Thoracic aorta (tissue), 2 donors: ENCODE results near the gene NKX6-2. TPM values are rescaled to one million over a fixed set of nuclear protein-coding genes. Genes with fewer than 3 reads are reported as not detected.

Experiments
- ATAC-seq: fragments of 150-250 bp; one replicate; pipeline ENCODE4 v1.8.0; 2017; ENCODE audit warnings: low read depth; ENCODE audit not compliant: insufficient number of reproducible peaks, low FRiP score
- DNase-seq: peaks from one replicate; pipeline ENCODE4 v3.0.0-alpha.2; 2020; ENCODE audit warnings: low spot score
- H3K27ac ChIP-seq, 2 donors: fragments of 200-600 bp; sonication (generic); 1 replicate in 1 of 2; 2 replicates in 1 of 2; pipeline ENCODE4 v1.5.1; 2016; ENCODE audit warnings: mild to moderate bottlenecking in 2 of 2, moderate library complexity in 2 of 2
- H3K27me3 ChIP-seq: fragments of 200-600 bp; sonication (generic); replicated peaks from 2 replicates; pipeline ENCODE4 v1.6.0; 2016; ENCODE audit warnings: mild to moderate bottlenecking; ENCODE audit not compliant: insufficient read depth
- H3K36me3 ChIP-seq: fragments of 200-600 bp; sonication (generic); one replicate; pipeline ENCODE4 v1.5.1; 2016
- H3K4me1 ChIP-seq, 2 donors: fragments of 200-600 bp; sonication (generic); 1 replicate in 1 of 2; 2 replicates in 1 of 2; pipeline versions ENCODE4 v1.5.1 to v1.6.0; 2016; ENCODE audit warnings: low read depth in 2 of 2, mild to moderate bottlenecking in 1 of 2; ENCODE audit not compliant: control insufficient read depth in 1 of 2
- H3K4me3 ChIP-seq: fragments of 200-600 bp; sonication (generic); 2 replicates; pipeline ENCODE4 v1.5.1; 2016; ENCODE audit warnings: mild to moderate bottlenecking
- H3K9me3 ChIP-seq: fragments of 200-600 bp; sonication (generic); 2 replicates; pipeline ENCODE4 v1.5.1; 2016
- CTCF ChIP-seq: fragments of 200-600 bp; sonication (generic); IDR thresholded peaks from one replicate; pipeline ENCODE4 v1.5.1; 2019; ENCODE audit warnings: antibody characterized with exemption
- total RNA-seq, 2 donors: library from RNA; depleted of rRNA; stranded (reverse); fragments of >200 nt; gene quantifications; one replicate each; pipeline versions ENCODE4 v1.1.0 to v1.2.3, GENCODE V29; 2016

Gene NKX6-2
- total RNA-seq, result 10 to 100 TPM in 1 of 2 donors, not detected in 1; 19.8 TPM

GRCh38 chr10:132785723-132786475 lies at the start of gene NKX6-2:
Gene NKX6-2 (minus strand): TSS chr10:132786147. CDS start chr10:132785948, 199 bp downstream.
- Histone ChIP-seq H3K9me3 (peaks cover 3% of the 10 kb centered on the region), H3K27me3 (no peaks in the 10 kb centered on the region), H3K36me3 (peaks cover 20% of the 10 kb centered on the region), H3K4me1 (peaks cover 4 to 16% of the 10 kb centered on the region in 2 donors), H3K4me3 (peak within 1 kb of the TSS; percentile 33), H3K27ac (no peak within 1 kb of the TSS)
- no peak for TF ChIP-seq CTCF
- no peak for ATAC-seq
- DNase-seq, result no peak

- no peak for DNase-seq
- Histone ChIP-seq H3K36me3 (no peaks in the 10 kb centered on the region), H3K4me3 (no peak overlapping the region), H3K4me1 (no peaks in the 10 kb centered on the region), H3K27me3 (no peaks in the 10 kb centered on the region), H3K27ac (no peak overlapping the region), H3K9me3 (no peaks in the 10 kb centered on the region)
- no peak for TF ChIP-seq CTCF
- ATAC-seq, result no peak
Observed at GRCh38 chr10:132834891-132835847, 49.2 kb upstream of the NKX6-2 start.

GRCh38 chr10:132834311-132834761 lies 48.4 kb upstream of the NKX6-2 start:
- Histone ChIP-seq H3K9me3 (no peaks in the 10 kb centered on the region), H3K36me3 (no peaks in the 10 kb centered on the region), H3K4me1 (no peaks in the 10 kb centered on the region), H3K4me3 (no peak overlapping the region), H3K27ac (no peak overlapping the region), H3K27me3 (no peaks in the 10 kb centered on the region)
- DNase-seq, result no peak
- no peak for TF ChIP-seq CTCF
- ATAC-seq, result no peak

GRCh38 chr10:132833421-132834111 lies 47.6 kb upstream of the NKX6-2 start:
- Histone ChIP-seq H3K36me3 (no peaks in the 10 kb centered on the region), H3K27ac (no peak overlapping the region), H3K4me3 (no peak overlapping the region), H3K9me3 (no peaks in the 10 kb centered on the region), H3K4me1 (no peaks in the 10 kb centered on the region), H3K27me3 (no peaks in the 10 kb centered on the region)
- no peak for ATAC-seq
- no peak for DNase-seq
- TF ChIP-seq CTCF, result no peak
